Tracheal epithelial cell (primary cell): ENCODE measurements around the gene BPIFA2. TPM values are rescaled to one million over a fixed set of nuclear protein-coding genes. Genes with fewer than 3 reads are reported as not detected.

Source experiments
- total RNA-seq: library from RNA; depleted of rRNA; stranded (reverse); fragments of >200 nt; gene quantifications from 2 replicates; pipeline ENCODE4 v1.2.1, GENCODE V29; 2014

Gene BPIFA2, protein sequence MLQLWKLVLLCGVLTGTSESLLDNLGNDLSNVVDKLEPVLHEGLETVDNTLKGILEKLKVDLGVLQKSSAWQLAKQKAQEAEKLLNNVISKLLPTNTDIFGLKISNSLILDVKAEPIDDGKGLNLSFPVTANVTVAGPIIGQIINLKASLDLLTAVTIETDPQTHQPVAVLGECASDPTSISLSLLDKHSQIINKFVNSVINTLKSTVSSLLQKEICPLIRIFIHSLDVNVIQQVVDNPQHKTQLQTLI
- total RNA-seq = not detected in 2 replicates

DNA sequence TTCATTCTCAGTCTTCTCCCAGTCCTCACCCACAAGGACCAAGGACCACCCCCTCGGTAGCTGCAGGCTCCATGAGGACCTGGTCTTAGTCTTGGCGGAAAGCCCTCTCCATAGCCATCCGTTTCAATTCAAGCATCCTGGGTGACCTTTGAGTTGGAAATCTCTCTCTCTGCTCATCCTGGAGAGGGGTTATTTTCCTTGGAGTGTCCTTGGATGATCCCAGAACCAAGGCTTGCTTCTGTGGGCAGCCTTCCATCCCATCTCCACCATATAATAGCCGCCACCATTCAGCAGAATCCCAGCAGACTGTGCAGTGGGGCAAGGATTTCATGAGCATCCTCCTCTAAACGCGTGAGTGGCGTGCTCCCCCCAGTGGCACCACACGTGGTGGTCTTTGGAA is at the start of gene BPIFA2:
TSS of gene BPIFA2 (plus strand) at position 301 of the 400 bp plus-strand sequence. CDS start 987 bp downstream, outside the sequence.

DNA sequence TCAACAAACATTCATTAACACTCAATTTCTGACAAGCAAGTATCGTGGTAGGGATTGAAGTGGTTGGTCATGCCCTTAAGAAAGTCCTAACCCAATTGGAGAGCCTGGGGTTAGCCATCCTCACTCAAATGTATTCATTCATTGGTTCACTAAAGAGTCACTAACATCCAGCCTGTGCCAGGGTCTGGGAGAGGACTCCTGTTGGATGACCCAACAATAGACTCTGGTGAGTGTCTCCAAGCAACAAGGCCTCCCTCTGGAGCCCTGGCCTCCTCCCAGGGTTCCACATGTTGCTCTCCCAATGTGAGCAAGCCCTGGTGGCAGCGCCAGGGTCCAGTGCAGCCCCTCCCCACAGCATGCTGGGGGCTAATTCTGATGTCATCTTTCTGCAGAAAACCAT is 49.1 kb downstream of the BPIFA2 start, which contains the start of gene BPIFA3:
TSS of gene BPIFA3 (plus strand) at position 301 of the 400 bp plus-strand sequence. CDS start 185 bp downstream, outside the sequence.

Other genes starting within 250 kb of the BPIFA2 start
- not detected in 2 replicates for gene SUN5, start 163.7 kb upstream of the BPIFA2 start, total RNA-seq
- not detected in 2 replicates for gene BPIFB2, start 160.5 kb upstream of the BPIFA2 start, total RNA-seq
- not detected in 2 replicates for gene BPIFB6, start 136.5 kb upstream of the BPIFA2 start, total RNA-seq
- gene BPIFB3, start 114.3 kb upstream of the BPIFA2 start, total RNA-seq = not detected in 2 replicates
- gene BPIFB4, start 88.5 kb upstream of the BPIFA2 start, total RNA-seq = not detected in 2 replicates
- not detected in 2 replicates for gene BPIFA3, start 49.2 kb downstream of the BPIFA2 start, total RNA-seq
- gene BPIFA1, start 67.8 kb downstream of the BPIFA2 start, total RNA-seq = not detected in 2 replicates
- not detected in 2 replicates for gene BPIFB1, start 115.1 kb downstream of the BPIFA2 start, total RNA-seq
- gene CDK5RAP1, start 233.4 kb downstream of the BPIFA2 start, total RNA-seq = 18.1 and 28.2 TPM in 2 replicates